RWPE2 (cell line): ENCODE results near the gene RAPGEF2.
A peak's percentile ranks its signal among the peaks of the same experiment; 100 is the strongest.

Source experiments
- ATAC-seq: fragments of 200-7000 bp; cut with Tn5 transposase; 3 replicates; pipeline ENCODE4 v1.9.1; 2021; ENCODE audit warnings: low read depth
- DNase-seq: peaks from one replicate; pipeline ENCODE4 v3.0.0-alpha.2; 2020; ENCODE audit warnings: low spot score
- H3K27ac ChIP-seq: fragments of 450-650 bp; 2 replicates; pipeline ENCODE4 v1.5.1; 2017; ENCODE audit warnings: mild to moderate bottlenecking; ENCODE audit not compliant: poor library complexity, severe bottlenecking
- H3K27me3 ChIP-seq: fragments of 250-450 bp; sonication (Bioruptor Pico); 2 replicates; pipeline ENCODE4 v1.5.1; 2021; ENCODE audit warnings: mild to moderate bottlenecking, moderate library complexity; ENCODE audit not compliant: insufficient read depth, poor library complexity, severe bottlenecking
- H3K36me3 ChIP-seq: fragments of 250-450 bp; sonication (Bioruptor Pico); 2 replicates; pipeline ENCODE4 v1.5.1; 2020; ENCODE audit warnings: low read depth, mild to moderate bottlenecking, moderate library complexity
- H3K4me1 ChIP-seq: fragments of 250-450 bp; sonication (Bioruptor Pico); 2 replicates; pipeline ENCODE4 v1.5.1; 2021; ENCODE audit warnings: mild to moderate bottlenecking, moderate library complexity; ENCODE audit not compliant: insufficient read depth, poor library complexity, severe bottlenecking
- H3K4me3 ChIP-seq: fragments of 250-450 bp; sonication (Bioruptor Pico); 2 replicates; pipeline ENCODE4 v1.5.1; 2021; ENCODE audit warnings: mild to moderate bottlenecking, moderate library complexity; ENCODE audit not compliant: severe bottlenecking
- H3K9me3 ChIP-seq: fragments of 250-450 bp; sonication (Bioruptor Pico); 2 replicates; pipeline ENCODE4 v1.5.1; 2021; ENCODE audit warnings: mild to moderate bottlenecking, moderate library complexity; ENCODE audit not compliant: severe bottlenecking
- CTCF ChIP-seq: fragments of 450-650 bp; IDR thresholded peaks from one replicate; pipeline ENCODE4 v1.5.1; 2017; ENCODE audit warnings: mild to moderate bottlenecking, moderate library complexity; ENCODE audit not compliant: poor library complexity, severe bottlenecking

RAPGEF2 gene

GRCh38 chr4:159352609-159353008, 249.7 kb downstream of the RAPGEF2 start:
- no peak for ATAC-seq

GRCh38 chr4:159353422-159354116, 250.7 kb downstream of the RAPGEF2 start:
- peaks cover 46% of the 10 kb centered on the region for H3K36me3 ChIP-seq
- ATAC-seq (no peak), DNase-seq (no peak)
- H3K27me3 ChIP-seq = no peaks in the 10 kb centered on the region
- no peak overlapping the region for H3K27ac ChIP-seq
- H3K4me1 ChIP-seq = peaks cover 6% of the 10 kb centered on the region
- no peaks in the 10 kb centered on the region for H3K9me3 ChIP-seq
- no peak overlapping the region for H3K4me3 ChIP-seq
- TF ChIP-seq CTCF = no peak

More at GRCh38 chr4:159352609-159353008, 249.7 kb downstream of the RAPGEF2 start:
- Histone ChIP-seq H3K27ac (no peak overlapping the region), H3K27me3 (no peaks in the 10 kb centered on the region), H3K9me3 (no peaks in the 10 kb centered on the region), H3K36me3 (peaks cover 54% of the 10 kb centered on the region), H3K4me3 (no peak overlapping the region), H3K4me1 (no peaks in the 10 kb centered on the region)
- no peak for TF ChIP-seq CTCF
- no peak for DNase-seq

- H3K27ac ChIP-seq = no peak overlapping the region
- peaks cover 43% of the 10 kb centered on the region for H3K36me3 ChIP-seq
- H3K4me3 ChIP-seq = no peak overlapping the region
- no peak for TF ChIP-seq CTCF
- H3K9me3 ChIP-seq = no peaks in the 10 kb centered on the region
- ATAC-seq (no peak), DNase-seq (no peak)
- H3K27me3 ChIP-seq = no peaks in the 10 kb centered on the region
- H3K4me1 ChIP-seq = peaks cover 16% of the 10 kb centered on the region
Measured at GRCh38 chr4:159355466-159355865, 252.6 kb downstream of the RAPGEF2 start.

GRCh38 chr4:159357350-159357749, 254.5 kb downstream of the RAPGEF2 start:
- Histone ChIP-seq H3K4me1 (peaks cover 23% of the 10 kb centered on the region), H3K27me3 (no peaks in the 10 kb centered on the region), H3K9me3 (no peaks in the 10 kb centered on the region), H3K4me3 (no peak overlapping the region), H3K27ac (no peak overlapping the region), H3K36me3 (peaks cover 27% of the 10 kb centered on the region)
- ATAC-seq (no peak), DNase-seq (no peak)
- no peak for TF ChIP-seq CTCF

- no peak overlapping the region for H3K4me3 ChIP-seq
- DNase-seq = no peak
- peak overlapping the region; percentile 9 for H3K27ac ChIP-seq
- H3K4me1 ChIP-seq = peaks cover 23% of the 10 kb centered on the region
- peak; percentile 64 for ATAC-seq
- H3K9me3 ChIP-seq = no peaks in the 10 kb centered on the region
- H3K27me3 ChIP-seq = no peaks in the 10 kb centered on the region
- H3K36me3 ChIP-seq = peaks cover 19% of the 10 kb centered on the region
- no peak for TF ChIP-seq CTCF
Measured at GRCh38 chr4:159358226-159358625, 255.3 kb downstream of the RAPGEF2 start.
